Activated gamma-delta T cell (primary cell): ENCODE measurements around the gene CHD2.
"Not testable (repeated sequence)": the region's sequence is repeated elsewhere in the genome, so short reads cannot be mapped to it uniquely, and the experiment has no call there.

Experiments used
- DNase-seq: peaks from one replicate; lab custom pipeline; 2025; lab: John Stamatoyannopoulos, UW

The CHD2 gene

GRCh38 chr15:92906563-92907081 lies 6.5 kb downstream of the CHD2 start:
- DNase-seq: no peak

DNA sequence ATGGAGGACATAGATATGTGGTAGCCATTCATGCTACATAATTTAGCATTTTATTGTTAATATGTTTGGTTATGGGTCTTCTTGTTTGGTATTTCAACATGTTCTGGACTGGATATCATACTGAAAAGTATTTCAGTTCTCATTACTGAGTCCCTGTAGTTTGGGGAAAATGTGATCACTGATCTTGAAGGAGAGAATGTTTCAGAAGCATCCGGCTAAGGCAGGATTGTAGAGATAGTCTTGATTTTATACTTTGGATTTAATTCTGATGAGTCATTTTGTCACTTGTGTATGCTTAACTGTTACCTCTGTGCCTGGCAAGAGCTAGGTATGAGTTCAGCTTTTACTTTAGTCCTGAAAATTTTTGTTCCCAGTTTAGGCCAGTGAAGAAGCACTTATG lies 7.1 kb downstream of the CHD2 start:
- no peak for DNase-seq

GRCh38 chr15:92907896-92908712 lies 8.0 kb downstream of the CHD2 start:
- DNase-seq: no peak

DNA sequence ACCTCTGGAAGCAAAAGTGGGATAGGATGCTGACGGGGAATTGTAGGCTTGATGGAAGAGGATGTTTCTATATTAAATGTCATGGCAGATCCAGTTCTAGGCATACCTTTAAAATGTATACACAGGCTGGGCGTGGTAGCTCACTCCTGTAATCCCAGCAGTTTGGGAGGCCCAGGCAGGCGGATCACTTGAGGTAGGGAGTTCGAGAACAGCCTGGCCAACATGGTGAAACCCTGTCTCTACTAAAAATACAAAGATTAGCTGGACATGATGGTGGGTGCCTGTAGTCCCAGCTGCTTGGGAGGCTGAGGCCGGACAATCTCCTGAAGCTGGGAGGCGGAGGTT lies 8.6 kb downstream of the CHD2 start:
- no peak for DNase-seq

- no peak for DNase-seq
Observed at GRCh38 chr15:92909136-92909781, 9.1 kb downstream of the CHD2 start.

DNA sequence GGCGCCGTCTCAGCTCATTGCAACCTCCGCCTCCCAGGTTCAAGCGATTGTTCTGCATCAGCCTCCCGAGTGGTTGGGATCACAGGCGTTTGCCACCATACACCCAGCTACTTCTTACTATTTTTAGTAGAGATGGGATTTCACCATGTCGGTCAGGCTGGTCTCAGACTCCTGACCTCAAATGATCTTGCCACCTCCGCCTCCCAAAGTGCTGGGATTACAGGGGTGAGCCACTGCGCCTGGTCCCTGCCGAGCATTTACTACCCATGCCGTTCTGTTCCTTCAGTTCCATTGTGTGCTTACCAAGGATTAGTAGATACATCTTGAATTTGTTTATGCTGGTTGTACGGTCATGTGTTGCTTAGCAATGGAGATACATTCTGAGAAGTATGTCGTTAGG lies 10.3 kb downstream of the CHD2 start:
- no peak for DNase-seq

DNA sequence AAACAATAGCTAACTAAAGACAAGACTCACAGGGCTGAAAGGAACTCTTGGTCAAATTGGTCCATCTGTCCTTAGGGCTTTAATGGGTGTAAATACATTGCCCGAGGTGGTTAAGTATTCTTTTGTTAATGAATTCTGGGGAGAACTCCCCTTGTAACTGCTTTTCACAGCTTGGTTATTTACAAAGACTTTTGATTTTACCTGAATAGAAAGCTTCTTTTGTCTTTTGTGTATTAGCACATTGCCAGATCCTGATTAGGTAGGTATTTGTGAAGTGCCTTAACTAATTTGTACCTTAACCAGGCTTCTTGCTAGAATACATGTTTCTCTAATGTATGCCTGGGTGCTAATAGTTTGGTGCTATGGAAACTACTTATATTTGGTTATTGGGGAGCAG lies 14.0 kb downstream of the CHD2 start:
- DNase-seq: no peak

- DNase-seq: no peak
Observed at GRCh38 chr15:92914768-92915221, 14.7 kb downstream of the CHD2 start.

DNA sequence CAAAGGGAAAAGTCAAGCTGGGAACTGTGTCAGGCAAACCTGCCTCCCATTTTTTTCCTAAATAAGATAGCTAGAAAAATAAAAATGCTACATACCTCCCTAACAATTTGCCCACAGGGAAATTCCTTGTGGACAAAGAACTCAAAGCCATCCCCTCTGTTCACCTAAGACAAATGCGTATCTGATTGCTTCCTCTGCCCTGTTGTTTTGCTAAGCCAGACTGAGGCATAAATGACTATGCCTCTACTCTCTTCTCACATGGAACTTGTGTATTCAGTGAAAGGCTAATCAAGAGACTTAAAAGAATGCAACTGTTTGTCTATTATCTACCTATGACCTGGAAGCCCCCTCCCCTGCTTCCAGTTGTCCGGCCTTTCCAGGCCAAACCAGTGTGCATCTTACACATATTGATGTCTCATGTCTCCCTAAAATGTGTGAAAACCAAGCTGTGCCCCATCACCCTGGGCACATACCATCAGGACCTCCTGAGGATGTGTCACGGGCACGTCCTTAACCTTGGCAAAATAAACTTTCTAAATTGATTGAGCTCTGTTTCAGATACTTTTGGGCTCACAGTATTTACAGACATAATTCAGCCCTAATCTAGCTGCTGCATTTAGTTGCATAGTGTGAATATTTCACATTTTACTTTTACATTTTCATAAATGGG lies 15.8 kb downstream of the CHD2 start:
- no peak for DNase-seq

GRCh38 chr15:92917598-92918407 lies 17.7 kb downstream of the CHD2 start:
- DNase-seq: no peak

GRCh38 chr15:92918881-92919280 lies 18.8 kb downstream of the CHD2 start:
- DNase-seq: not testable (repeated sequence)

GRCh38 chr15:92920595-92921161 lies 20.6 kb downstream of the CHD2 start:
- no peak for DNase-seq

- no peak for DNase-seq
Observed at GRCh38 chr15:92921215-92922131, 21.3 kb downstream of the CHD2 start.

DNA sequence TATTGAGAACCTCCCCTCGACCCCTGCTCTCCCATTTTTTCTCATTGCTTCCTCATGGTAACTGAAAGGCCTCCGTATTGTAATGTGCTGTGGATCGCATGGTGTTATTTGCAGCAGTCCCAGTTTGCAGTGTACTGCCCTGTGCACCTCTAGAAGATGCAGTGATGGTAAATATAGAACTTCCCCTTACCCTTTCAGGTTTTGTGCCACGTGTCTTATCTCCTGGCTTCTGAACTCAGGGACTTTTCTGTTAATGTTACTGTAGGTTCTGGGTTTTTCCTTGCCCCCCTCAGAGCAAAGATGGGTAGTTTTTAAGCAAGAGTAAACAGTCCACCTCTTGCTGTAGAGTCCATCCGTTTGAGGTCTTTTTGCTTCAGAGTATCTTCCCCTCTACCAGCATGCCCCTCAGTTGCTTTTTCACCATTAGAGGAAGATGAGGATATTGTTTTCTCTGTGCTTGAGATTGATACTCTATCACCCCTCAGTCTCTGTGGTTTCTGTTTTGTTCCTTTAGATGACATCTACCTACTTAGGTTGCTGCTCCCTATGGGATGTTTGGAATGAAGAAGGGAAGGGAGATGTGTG lies 22.4 kb downstream of the CHD2 start:
- no peak for DNase-seq

DNA sequence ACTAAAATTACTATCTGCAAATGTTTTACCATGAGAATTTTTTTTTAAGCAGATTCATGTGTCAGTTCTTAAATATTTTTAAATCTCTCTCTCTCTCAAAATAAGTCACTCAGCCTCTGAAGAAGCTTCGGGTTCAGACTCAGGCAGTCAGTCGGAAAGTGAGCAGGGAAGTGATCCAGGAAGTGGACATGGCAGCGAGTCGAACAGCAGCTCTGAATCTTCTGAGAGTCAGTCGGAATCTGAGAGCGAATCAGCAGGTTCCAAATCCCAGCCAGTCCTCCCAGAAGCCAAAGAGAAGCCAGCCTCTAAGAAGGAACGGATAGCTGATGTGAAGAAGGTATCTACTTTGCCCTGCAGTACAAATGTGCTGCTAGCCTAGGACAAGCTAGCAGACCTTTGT lies 24.1 kb downstream of the CHD2 start:
- DNase-seq: no peak

DNA sequence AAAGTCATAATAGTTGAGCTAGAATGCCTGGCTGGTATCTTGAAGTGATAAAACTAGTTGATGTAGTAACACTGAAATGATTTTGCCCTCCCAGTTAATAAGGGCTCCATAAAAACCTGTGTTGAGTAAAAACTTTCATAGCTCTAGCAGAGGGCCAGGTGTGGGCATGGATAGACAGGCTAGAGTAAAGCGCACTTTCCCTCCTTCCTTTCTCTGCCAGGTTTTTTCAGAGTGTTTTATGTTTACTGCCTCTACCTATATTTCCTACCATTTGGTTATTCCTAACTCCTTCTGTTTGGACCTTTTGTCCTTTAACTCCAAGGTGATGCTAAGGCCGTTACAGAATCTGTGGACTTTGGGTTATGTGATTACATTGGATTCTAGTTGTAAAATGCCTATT lies 25.3 kb downstream of the CHD2 start:
- no peak for DNase-seq

- no peak for DNase-seq
Observed at GRCh38 chr15:92928225-92928750, 28.2 kb downstream of the CHD2 start.

GRCh38 chr15:92929002-92929401 lies 28.9 kb downstream of the CHD2 start:
- DNase-seq: no peak

DNA sequence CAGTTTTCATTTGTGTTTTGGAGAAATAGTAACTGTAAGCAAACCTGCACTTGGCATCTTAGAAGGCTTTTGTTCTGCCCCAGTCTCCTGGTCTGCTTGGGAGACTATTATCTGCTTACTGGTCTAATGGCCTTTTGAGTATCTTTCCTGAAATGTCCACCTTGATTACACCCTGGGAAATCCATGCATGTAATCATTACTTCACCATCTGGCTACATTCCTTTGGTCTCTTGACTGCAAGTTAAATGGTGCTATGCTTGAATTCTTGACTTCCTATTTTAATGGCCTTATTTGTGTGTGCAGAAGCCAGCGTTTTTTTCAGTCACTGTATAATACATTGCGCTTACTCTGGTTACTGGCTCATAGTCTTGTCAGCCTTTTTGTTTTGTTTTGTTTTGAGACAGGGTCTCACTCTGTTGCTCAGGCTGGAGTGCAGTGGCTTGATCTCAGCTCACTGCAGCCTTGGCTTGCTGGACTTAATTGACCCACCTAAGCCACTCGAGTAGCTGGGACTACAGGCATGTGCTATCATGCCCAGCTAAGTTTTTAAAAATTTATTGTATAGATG lies 30.0 kb downstream of the CHD2 start:
- DNase-seq: no peak

- no peak for DNase-seq
Observed at GRCh38 chr15:92930776-92931175, 30.7 kb downstream of the CHD2 start.
